ENCODE data around the gene FOXN1. TPM values are rescaled to one million over a fixed set of nuclear protein-coding genes. Genes with fewer than 3 reads are reported as not detected.
"Not testable (repeated sequence)": the region's sequence is repeated elsewhere in the genome, so short reads cannot be mapped to it uniquely, and the experiment has no call there.

FOXN1 gene
- total and polyA plus RNA-seq, 4 donors: not detected

GRCh38 chr17:28511858-28512461 is 5.8 kb downstream of the FOXN1 start:
- Histone ChIP-seq H3K4me3 (ENCODE audit: low read depth, low read length) (no peak overlapping the region), H3K9me3 (ENCODE audit: control insufficient read depth, insufficient read depth, low read length) (no peaks in the 10 kb centered on the region), H3K36me3 (ENCODE audit: control insufficient read depth, insufficient read depth, low read length) (no peaks in the 10 kb centered on the region), H3K27me3 (ENCODE audit: control insufficient read depth, insufficient read depth, low read length) (peaks cover 23% of the 10 kb centered on the region), H3K4me1 (ENCODE audit: control insufficient read depth, insufficient read depth, low read length) (peaks cover 3% of the 10 kb centered on the region), H3K27ac (ENCODE audit: low read depth, low read length) (no peak overlapping the region)
- WGBS (ENCODE audit: insufficient coverage): no CpG with 5 or more reads among the region's 3 CpGs
- no peak for DNase-seq (ENCODE audit: low read depth in 4 of 6, low spot score in 6 of 6)

GRCh38 chr17:28513476-28513875 is 7.3 kb downstream of the FOXN1 start:
- Histone ChIP-seq H3K4me1 (ENCODE audit: control insufficient read depth, insufficient read depth, low read length) (no peaks in the 10 kb centered on the region), H3K4me3 (ENCODE audit: low read depth, low read length) (no peak overlapping the region), H3K27ac (ENCODE audit: low read depth, low read length) (no peak overlapping the region), H3K9me3 (ENCODE audit: control insufficient read depth, insufficient read depth, low read length) (no peaks in the 10 kb centered on the region), H3K27me3 (ENCODE audit: control insufficient read depth, insufficient read depth, low read length) (peaks cover 11% of the 10 kb centered on the region), H3K36me3 (ENCODE audit: control insufficient read depth, insufficient read depth, low read length) (no peaks in the 10 kb centered on the region)
- 65% methylated on average over 5 of the region's 7 CpGs for WGBS (ENCODE audit: insufficient coverage)
- DNase-seq (ENCODE audit: low read depth in 4 of 6, low spot score in 6 of 6): no peak

- no peak overlapping the region for H3K4me3 ChIP-seq (ENCODE audit: low read depth, low read length)
- H3K9me3 ChIP-seq (ENCODE audit: control insufficient read depth, insufficient read depth, low read length): no peaks in the 10 kb centered on the region
- 70% methylated on average over 7 of the region's 16 CpGs for WGBS (ENCODE audit: insufficient coverage)
- H3K27ac ChIP-seq (ENCODE audit: low read depth, low read length): no peak overlapping the region
- no peak for DNase-seq (ENCODE audit: low read depth in 4 of 6, low spot score in 6 of 6)
- peaks cover 9% of the 10 kb centered on the region for H3K27me3 ChIP-seq (ENCODE audit: control insufficient read depth, insufficient read depth, low read length)
- H3K36me3 ChIP-seq (ENCODE audit: control insufficient read depth, insufficient read depth, low read length): no peaks in the 10 kb centered on the region
- H3K4me1 ChIP-seq (ENCODE audit: control insufficient read depth, insufficient read depth, low read length): no peaks in the 10 kb centered on the region
Observed at GRCh38 chr17:28514561-28515002, 8.4 kb downstream of the FOXN1 start.

DNA sequence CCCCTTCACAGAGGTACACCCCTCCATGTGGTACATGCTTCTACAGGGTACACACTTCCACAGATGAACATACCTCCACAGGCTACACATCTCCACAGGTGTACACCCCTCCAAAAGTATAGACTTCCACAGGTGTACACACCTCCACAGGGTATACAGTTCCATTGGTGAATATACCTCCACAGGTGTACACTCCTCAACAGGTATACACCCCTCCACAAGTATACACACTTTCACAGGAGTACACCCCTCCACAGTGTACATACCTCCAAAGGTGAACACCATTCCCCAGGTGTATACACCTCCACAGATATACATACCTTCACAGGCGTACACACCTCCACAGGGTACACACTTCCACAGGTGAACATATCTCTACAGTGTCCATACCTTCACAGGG is 9.4 kb downstream of the FOXN1 start:
- no peak for DNase-seq (ENCODE audit: low read depth in 4 of 6, low spot score in 6 of 6)
- H3K27me3 ChIP-seq (ENCODE audit: control insufficient read depth, insufficient read depth, low read length): peaks cover 7% of the 10 kb centered on the region
- 94% methylated on average over 1 of the region's 1 CpG for WGBS (ENCODE audit: insufficient coverage)
- H3K9me3 ChIP-seq (ENCODE audit: control insufficient read depth, insufficient read depth, low read length): no peaks in the 10 kb centered on the region
- no peak overlapping the region for H3K4me3 ChIP-seq (ENCODE audit: low read depth, low read length)
- H3K36me3 ChIP-seq (ENCODE audit: control insufficient read depth, insufficient read depth, low read length): no peaks in the 10 kb centered on the region
- no peak overlapping the region for H3K27ac ChIP-seq (ENCODE audit: low read depth, low read length)
- no peaks in the 10 kb centered on the region for H3K4me1 ChIP-seq (ENCODE audit: control insufficient read depth, insufficient read depth, low read length)

DNA sequence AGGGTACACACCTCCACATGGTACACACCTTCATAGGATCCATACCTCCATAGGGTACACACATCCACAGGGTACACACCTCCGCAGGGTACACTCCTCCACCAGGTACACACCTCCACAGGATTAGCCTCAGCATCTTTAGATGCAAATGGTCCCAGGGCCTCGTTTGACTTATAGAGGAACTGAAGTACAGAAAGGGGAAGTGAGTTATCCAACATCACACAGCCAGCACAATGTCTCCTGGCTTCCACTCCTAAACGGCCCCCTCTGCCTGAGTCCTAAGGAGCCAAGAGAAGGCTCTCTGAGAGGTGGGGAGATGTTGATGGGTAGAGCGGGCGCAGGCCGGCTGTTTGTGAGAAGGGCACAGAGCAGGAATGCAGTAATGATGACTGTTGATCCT is 12.0 kb downstream of the FOXN1 start:
- WGBS (ENCODE audit: insufficient coverage): 90% methylated on average over 5 of the region's 6 CpGs
- Histone ChIP-seq H3K27ac (ENCODE audit: low read depth, low read length) (no peak overlapping the region), H3K9me3 (ENCODE audit: control insufficient read depth, insufficient read depth, low read length) (no peaks in the 10 kb centered on the region), H3K4me3 (ENCODE audit: low read depth, low read length) (no peak overlapping the region), H3K4me1 (ENCODE audit: control insufficient read depth, insufficient read depth, low read length) (no peaks in the 10 kb centered on the region), H3K36me3 (ENCODE audit: control insufficient read depth, insufficient read depth, low read length) (no peaks in the 10 kb centered on the region), H3K27me3 (ENCODE audit: control insufficient read depth, insufficient read depth, low read length) (peaks cover 7% of the 10 kb centered on the region)
- no peak for DNase-seq (ENCODE audit: low read depth in 4 of 6, low spot score in 6 of 6)

GRCh38 chr17:28518578-28518977 is 12.4 kb downstream of the FOXN1 start:
- H3K4me3 ChIP-seq (ENCODE audit: low read depth, low read length): no peak overlapping the region
- H3K27ac ChIP-seq (ENCODE audit: low read depth, low read length): no peak overlapping the region
- no peaks in the 10 kb centered on the region for H3K4me1 ChIP-seq (ENCODE audit: control insufficient read depth, insufficient read depth, low read length)
- H3K27me3 ChIP-seq (ENCODE audit: control insufficient read depth, insufficient read depth, low read length): peaks cover 6% of the 10 kb centered on the region
- no peaks in the 10 kb centered on the region for H3K36me3 ChIP-seq (ENCODE audit: control insufficient read depth, insufficient read depth, low read length)
- no peaks in the 10 kb centered on the region for H3K9me3 ChIP-seq (ENCODE audit: control insufficient read depth, insufficient read depth, low read length)
- no peak for DNase-seq (ENCODE audit: low read depth in 4 of 6, low spot score in 6 of 6)
- 75% methylated on average over 4 of the region's 7 CpGs for WGBS (ENCODE audit: insufficient coverage)

DNA sequence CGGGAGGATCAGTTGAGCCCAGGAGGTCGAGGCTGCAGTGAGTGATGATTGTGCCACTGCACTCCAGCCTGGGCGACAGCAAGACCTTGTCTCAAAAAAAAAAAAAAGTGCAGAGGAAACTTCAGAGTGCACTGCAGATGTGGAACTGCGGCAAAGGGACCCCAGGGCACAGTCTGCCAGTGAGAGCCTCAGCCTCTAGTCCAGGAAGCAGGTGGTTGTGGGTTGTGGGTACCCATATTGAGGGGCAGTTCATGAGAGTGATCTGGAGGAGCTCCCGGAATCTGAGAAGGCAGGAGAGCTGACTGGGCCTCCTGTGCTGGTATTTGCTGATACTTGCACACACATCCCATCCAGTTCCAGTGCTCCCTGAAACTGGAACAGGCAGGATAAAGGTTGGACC is 13.1 kb downstream of the FOXN1 start:
- Histone ChIP-seq H3K27me3 (ENCODE audit: control insufficient read depth, insufficient read depth, low read length) (peaks cover 5% of the 10 kb centered on the region), H3K4me1 (ENCODE audit: control insufficient read depth, insufficient read depth, low read length) (no peaks in the 10 kb centered on the region), H3K27ac (ENCODE audit: low read depth, low read length) (no peak overlapping the region), H3K4me3 (ENCODE audit: low read depth, low read length) (no peak overlapping the region), H3K36me3 (ENCODE audit: control insufficient read depth, insufficient read depth, low read length) (no peaks in the 10 kb centered on the region), H3K9me3 (ENCODE audit: control insufficient read depth, insufficient read depth, low read length) (no peaks in the 10 kb centered on the region)
- 80% methylated on average over 4 of the region's 5 CpGs for WGBS (ENCODE audit: insufficient coverage)
- no peak for DNase-seq (ENCODE audit: low read depth in 4 of 6, low spot score in 6 of 6)

DNA sequence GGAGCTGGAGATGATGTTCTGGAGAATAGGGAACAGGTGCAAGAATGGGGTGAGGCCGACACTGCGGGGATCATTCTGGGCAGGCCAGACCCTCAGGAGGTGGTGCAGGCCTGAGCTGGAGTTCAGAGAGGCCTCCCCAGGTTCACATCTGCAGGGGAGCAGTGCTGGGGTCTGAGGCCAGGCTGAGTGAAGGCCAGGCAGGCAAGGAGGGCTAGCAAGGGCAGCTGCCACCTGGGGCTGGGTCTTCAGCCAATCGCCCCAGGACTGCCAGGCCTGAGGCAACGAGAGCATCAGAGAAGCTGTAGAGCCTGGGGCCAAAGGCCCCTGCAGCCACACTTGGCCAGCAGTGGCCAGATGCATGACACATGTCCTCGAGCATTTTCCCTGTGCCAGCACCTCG is 14.5 kb downstream of the FOXN1 start:
- no peaks in the 10 kb centered on the region for H3K4me1 ChIP-seq (ENCODE audit: control insufficient read depth, insufficient read depth, low read length)
- H3K4me3 ChIP-seq (ENCODE audit: low read depth, low read length): no peak overlapping the region
- H3K27me3 ChIP-seq (ENCODE audit: control insufficient read depth, insufficient read depth, low read length): no peaks in the 10 kb centered on the region
- H3K27ac ChIP-seq (ENCODE audit: low read depth, low read length): no peak overlapping the region
- 78% methylated on average over 6 of the region's 6 CpGs for WGBS (ENCODE audit: insufficient coverage)
- H3K36me3 ChIP-seq (ENCODE audit: control insufficient read depth, insufficient read depth, low read length): peaks cover 3% of the 10 kb centered on the region
- no peak for DNase-seq (ENCODE audit: low read depth in 4 of 6, low spot score in 6 of 6)
- H3K9me3 ChIP-seq (ENCODE audit: control insufficient read depth, insufficient read depth, low read length): no peaks in the 10 kb centered on the region

- no peaks in the 10 kb centered on the region for H3K9me3 ChIP-seq (ENCODE audit: control insufficient read depth, insufficient read depth, low read length)
- H3K4me1 ChIP-seq (ENCODE audit: control insufficient read depth, insufficient read depth, low read length): no peaks in the 10 kb centered on the region
- DNase-seq (ENCODE audit: low read depth in 4 of 6, low spot score in 6 of 6): no peak
- no peaks in the 10 kb centered on the region for H3K27me3 ChIP-seq (ENCODE audit: control insufficient read depth, insufficient read depth, low read length)
- H3K27ac ChIP-seq (ENCODE audit: low read depth, low read length): no peak overlapping the region
- 19% methylated on average over 15 of the region's 21 CpGs for WGBS (ENCODE audit: insufficient coverage)
- peaks cover 3% of the 10 kb centered on the region for H3K36me3 ChIP-seq (ENCODE audit: control insufficient read depth, insufficient read depth, low read length)
- no peak overlapping the region for H3K4me3 ChIP-seq (ENCODE audit: low read depth, low read length)
Observed at GRCh38 chr17:28521311-28522085, 15.3 kb downstream of the FOXN1 start.

- 78% methylated on average over 1 of the region's 4 CpGs for WGBS (ENCODE audit: insufficient coverage)
- H3K27ac ChIP-seq (ENCODE audit: low read depth, low read length); H3K36me3 ChIP-seq (ENCODE audit: control insufficient read depth, insufficient read depth, low read length); H3K4me3 ChIP-seq (ENCODE audit: low read depth, low read length); H3K4me1 ChIP-seq (ENCODE audit: control insufficient read depth, insufficient read depth, low read length); H3K27me3 ChIP-seq (ENCODE audit: control insufficient read depth, insufficient read depth, low read length); DNase-seq (ENCODE audit: low read depth in 4 of 6, low spot score in 6 of 6); H3K9me3 ChIP-seq (ENCODE audit: control insufficient read depth, insufficient read depth, low read length): not testable (repeated sequence)
Observed at GRCh38 chr17:28522281-28522680, 16.1 kb downstream of the FOXN1 start.
